Endothelial cell (in vitro differentiated cells): ENCODE data around the gene ZNF816. TPM values are rescaled to one million over a fixed set of nuclear protein-coding genes. Genes with fewer than 3 reads are reported as not detected.
"Not testable (repeated sequence)": the region's sequence is repeated elsewhere in the genome, so short reads cannot be mapped to it uniquely, and the experiment has no call there.

Source experiments
- DNase-seq: peaks from one replicate; pipeline ENCODE4 v3.0.0; 2021; ENCODE audit warnings: low spot score
- H3K27ac Mint-ChIP-seq: one replicate; pipeline ENCODE4 v1.8.0; 2021; ENCODE audit warnings: mixed read lengths, inconsistent platforms; ENCODE audit not compliant: unreplicated experiment
- H3K27me3 Mint-ChIP-seq: one replicate; pipeline ENCODE4 v1.8.0; 2021; ENCODE audit warnings: mild to moderate bottlenecking, moderate library complexity, mixed read lengths, inconsistent platforms; ENCODE audit not compliant: unreplicated experiment
- H3K36me3 Mint-ChIP-seq: one replicate; pipeline ENCODE4 v1.8.0; 2021; ENCODE audit warnings: mild to moderate bottlenecking, low read depth, mixed read lengths, inconsistent platforms; ENCODE audit not compliant: unreplicated experiment
- H3K4me1 Mint-ChIP-seq: one replicate; pipeline ENCODE4 v1.8.0; 2021; ENCODE audit warnings: mild to moderate bottlenecking, mixed read lengths, inconsistent platforms; ENCODE audit not compliant: unreplicated experiment
- H3K4me3 Mint-ChIP-seq: one replicate; pipeline ENCODE4 v1.8.0; 2021; ENCODE audit warnings: mild to moderate bottlenecking, mixed read lengths, inconsistent platforms; ENCODE audit not compliant: unreplicated experiment
- H3K9me3 Mint-ChIP-seq: one replicate; pipeline ENCODE4 v1.8.0; 2021; ENCODE audit warnings: mixed read lengths, inconsistent platforms; ENCODE audit not compliant: unreplicated experiment
- CTCF ChIP-seq: fragments of 200-600 bp; sonication (generic); IDR thresholded peaks from one replicate; pipeline ENCODE4 v1.5.0; 2021; ENCODE audit warnings: antibody characterized with exemption; ENCODE audit not compliant: unreplicated experiment
- total RNA-seq: library from RNA; stranded (reverse); fragmentation: NEBNext Ultra II Directional; extraction: Animal tissue kit (Norgen Biotek cat#: 25700); gene quantifications from one replicate; pipeline ENCODE4 v1.2.1, GENCODE V29; 2021; ENCODE audit not compliant: unreplicated experiment

ZNF816 gene
- total RNA-seq, 1 donor from 2014 or later, result 16.5 TPM

GRCh38 chr19:52945652-52946321, 16.9 kb downstream of the ZNF816 start:
- Mint-ChIP-seq H3K27me3 (peaks cover 6% of the 10 kb centered on the region), H3K27ac (peak overlapping the region; percentile 81), H3K4me1 (peaks cover 26% of the 10 kb centered on the region), H3K4me3 (peak overlapping the region; percentile 79), H3K9me3 (peaks cover 20% of the 10 kb centered on the region), H3K36me3 (peaks cover 37% of the 10 kb centered on the region)
- DNase-seq, result no peak
- TF ChIP-seq CTCF, result no peak

- peak overlapping the region; percentile 81 for H3K27ac Mint-ChIP-seq
- H3K27me3 Mint-ChIP-seq, DNase-seq: not testable (repeated sequence)
- peaks cover 11% of the 10 kb centered on the region for H3K9me3 Mint-ChIP-seq
- H3K4me3 Mint-ChIP-seq, result peak overlapping the region; percentile 34
- peaks cover 26% of the 10 kb centered on the region for H3K4me1 Mint-ChIP-seq
- H3K36me3 Mint-ChIP-seq, result peaks cover 28% of the 10 kb centered on the region
These were observed 17.8 kb downstream of the ZNF816 start for GRCh38 chr19:52944703-52945493.

GRCh38 chr19:52943884-52944643, 18.6 kb downstream of the ZNF816 start:
- no peak for TF ChIP-seq CTCF
- Mint-ChIP-seq H3K4me3 (no peak overlapping the region), H3K27ac (peak overlapping the region; percentile 89), H3K27me3 (peaks cover 6% of the 10 kb centered on the region), H3K4me1 (peaks cover 26% of the 10 kb centered on the region), H3K9me3 (peaks cover 4% of the 10 kb centered on the region), H3K36me3 (peaks cover 20% of the 10 kb centered on the region)
- DNase-seq, result no peak

GRCh38 chr19:52943134-52943883, 19.4 kb downstream of the ZNF816 start:
- H3K27me3 Mint-ChIP-seq, result peaks cover 6% of the 10 kb centered on the region
- H3K4me1 Mint-ChIP-seq, result peaks cover 33% of the 10 kb centered on the region
- no peak for TF ChIP-seq CTCF
- DNase-seq, result no peak
- H3K27ac Mint-ChIP-seq, result peak overlapping the region; percentile 89
- peaks cover 21% of the 10 kb centered on the region for H3K36me3 Mint-ChIP-seq
- peak overlapping the region; percentile 83 for H3K4me3 Mint-ChIP-seq
- peaks cover 4% of the 10 kb centered on the region for H3K9me3 Mint-ChIP-seq
